OCI-LY3 (cell line): ENCODE results near the gene RPS23.

ENCODE experiments used
- H2AFZ ChIP-seq: fragments of 200-600, 300-600 bp; shearing (Covaris generic); 2 replicates; pipeline ENCODE4 v1.6.0; 2014; ENCODE audit warnings: antibody characterized with exemption, low read depth, low read length
- H3K27ac ChIP-seq: fragments of 200-600, 300-600 bp; sonication (generic); 2 replicates; pipeline ENCODE4 v1.5.1; 2014; ENCODE audit warnings: mild to moderate bottlenecking, low read length, moderate library complexity, mixed read lengths
- H3K27me3 ChIP-seq: fragments of 200-600, 300-600 bp; sonication (generic); 2 replicates; pipeline ENCODE4 v1.6.1; 2014; ENCODE audit warnings: low read depth, low read length, mixed read lengths
- H3K36me3 ChIP-seq: fragments of 200-600, 300-600 bp; sonication (generic); replicated peaks from 2 replicates; pipeline ENCODE3; 2014; ENCODE audit warnings: low read depth, low read length, mixed read lengths
- H3K4me1 ChIP-seq: fragments of 300-600, 200-600 bp; sonication (generic); 2 replicates; pipeline ENCODE4 v1.6.1; 2014; ENCODE audit warnings: low read length, mixed read lengths
- H3K4me2 ChIP-seq: fragments of 200-600, 300-600 bp; sonication (generic); 2 replicates; pipeline ENCODE4 v1.6.1; 2014; ENCODE audit warnings: low read length, mixed read lengths
- H3K4me3 ChIP-seq: fragments of 300-600, 200-600 bp; sonication (generic); 2 replicates; pipeline ENCODE4 v1.5.1; 2014; ENCODE audit warnings: antibody characterized with exemption, mild to moderate bottlenecking, low read length, moderate library complexity
- H3K79me2 ChIP-seq: fragments of 300-600, 200-600 bp; shearing (Covaris generic); 2 replicates; pipeline ENCODE4 v1.6.1; 2014; ENCODE audit warnings: mild to moderate bottlenecking, low read length, mixed read lengths
- H3K9ac ChIP-seq: fragments of 300-600, 200-600 bp; shearing (Covaris generic); 2 replicates; pipeline ENCODE4 v1.6.0; 2014; ENCODE audit warnings: mild to moderate bottlenecking, low read length, moderate library complexity
- H3K9me3 ChIP-seq: fragments of 200-600, 300-600 bp; shearing (Covaris generic); 2 replicates; pipeline ENCODE4 v1.6.1; 2014; ENCODE audit warnings: low read length, mixed read lengths; ENCODE audit not compliant: insufficient read depth
- H4K20me1 ChIP-seq: fragments of 200-600, 300-600 bp; sonication (generic); 2 replicates; pipeline ENCODE4 v1.6.1; 2016; ENCODE audit warnings: low read length, mixed read lengths; ENCODE audit not compliant: insufficient read depth
- CTCF ChIP-seq: fragments of 200-600, 300-600 bp; sonication (generic); IDR thresholded peaks from 2 replicates; pipeline ENCODE4 v1.5.1; 2014; ENCODE audit warnings: antibody characterized with exemption, low read length, low read depth
- EZH2phosphoT487 ChIP-seq: fragments of 200-600 bp; shearing (Covaris generic); IDR thresholded peaks from 2 replicates; pipeline ENCODE4 v1.6.1; 2018; ENCODE audit warnings: antibody characterized with exemption, mixed run types, low read depth

Gene RPS23

GRCh38 chr5:82297711-82298110 is 19.6 kb upstream of the RPS23 start:
- Histone ChIP-seq H4K20me1 (no peaks in the 10 kb centered on the region), H3K4me1 (peaks cover 19% of the 10 kb centered on the region; the same call in 1 of the 2 replicates), H3K36me3 (no peaks in the 10 kb centered on the region), H3K79me2 (no peaks in the 10 kb centered on the region), H3K4me3 (no peak overlapping the region), H2AFZ (no peak overlapping the region), H3K27ac (no peak overlapping the region), H3K9me3 (no peaks in the 10 kb centered on the region), H3K27me3 (no peaks in the 10 kb centered on the region), H3K9ac (no peak overlapping the region), H3K4me2 (no peak overlapping the region)
- TF ChIP-seq CTCF, result no peak
- no peak for TF ChIP-seq EZH2phosphoT487

GRCh38 chr5:82296929-82297328 is 18.8 kb upstream of the RPS23 start:
- no peak overlapping the region for H3K9ac ChIP-seq
- no peaks in the 10 kb centered on the region for H3K79me2 ChIP-seq
- no peak overlapping the region for H3K27ac ChIP-seq
- H2AFZ ChIP-seq, result no peak overlapping the region
- peaks cover 19% of the 10 kb centered on the region; the same call in 1 of the 2 replicates for H3K4me1 ChIP-seq
- TF ChIP-seq EZH2phosphoT487, result no peak
- TF ChIP-seq CTCF, result no peak; the same call in 1 of the 2 replicates
- no peaks in the 10 kb centered on the region for H3K27me3 ChIP-seq
- no peaks in the 10 kb centered on the region for H4K20me1 ChIP-seq
- no peaks in the 10 kb centered on the region for H3K36me3 ChIP-seq
- no peak overlapping the region for H3K4me2 ChIP-seq
- H3K4me3 ChIP-seq, result no peak overlapping the region
- H3K9me3 ChIP-seq, result no peaks in the 10 kb centered on the region

- Histone ChIP-seq H3K27ac (no peak overlapping the region), H3K4me2 (no peak overlapping the region), H3K9ac (no peak overlapping the region), H3K36me3 (no peaks in the 10 kb centered on the region), H4K20me1 (no peaks in the 10 kb centered on the region), H2AFZ (no peak overlapping the region), H3K79me2 (no peaks in the 10 kb centered on the region), H3K27me3 (no peaks in the 10 kb centered on the region), H3K9me3 (no peaks in the 10 kb centered on the region), H3K4me1 (peaks cover 19% of the 10 kb centered on the region; the same call in 1 of the 2 replicates), H3K4me3 (no peak overlapping the region)
- TF ChIP-seq CTCF, result no peak
- no peak for TF ChIP-seq EZH2phosphoT487
These were observed 17.9 kb upstream of the RPS23 start for GRCh38 chr5:82295959-82296531.

- Histone ChIP-seq H3K27me3 (no peaks in the 10 kb centered on the region), H3K4me1 (peaks cover 19% of the 10 kb centered on the region; the same call in 1 of the 2 replicates), H3K4me3 (no peak overlapping the region), H3K79me2 (no peaks in the 10 kb centered on the region), H2AFZ (no peak overlapping the region), H4K20me1 (no peaks in the 10 kb centered on the region), H3K36me3 (no peaks in the 10 kb centered on the region), H3K9me3 (no peaks in the 10 kb centered on the region), H3K27ac (no peak overlapping the region), H3K9ac (no peak overlapping the region), H3K4me2 (no peak overlapping the region)
- TF ChIP-seq EZH2phosphoT487 (no peak), CTCF (no peak)
These were observed 17.0 kb upstream of the RPS23 start for GRCh38 chr5:82295144-82295543.
